Measurements from ENCODE around the gene CCNDBP1. TPM values are rescaled to one million over a fixed set of nuclear protein-coding genes. Genes with fewer than 3 reads are reported as not detected.
A peak's percentile ranks its signal among the peaks of the same experiment; 100 is the strongest.

The CCNDBP1 gene
- total and polyA plus RNA-seq, 2 of the 8 experiments (the other 6 are each of a cell fraction or from before 2014, with no cell fraction given) = 23.4 to 29.0 TPM

DNA sequence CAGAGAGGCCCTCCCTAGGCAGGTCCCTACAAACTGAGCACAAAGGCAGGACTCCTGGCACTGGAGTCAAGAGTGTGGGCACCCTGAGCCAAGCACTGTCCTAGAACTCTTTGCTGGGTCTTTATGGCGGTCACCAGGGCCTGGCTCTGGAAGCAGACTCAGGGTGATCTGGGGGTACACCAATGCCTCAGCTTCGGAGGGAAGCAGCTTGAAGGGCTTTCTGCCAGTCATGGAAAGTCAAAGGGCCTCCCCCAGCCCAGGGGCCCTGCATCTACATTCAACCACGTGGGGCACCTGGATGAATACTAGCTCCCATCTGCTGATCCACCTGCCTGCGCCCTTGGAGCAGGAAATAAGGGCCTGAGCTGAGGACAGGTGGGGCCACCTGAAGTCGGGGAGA, 28.3 kb downstream of the CCNDBP1 start:
- ChIA-PET POLR2A (ENCODE audit: partially characterized antibody) (no interaction called here), CTCF (ENCODE audit: partially characterized antibody) (interaction anchor here (0.9 to 9.6 kb wide), 6 partner anchors 8 to 72 kb away, joined by 3 to 109 read pairs (median 16); no protein-coding TSS in a partner anchor)
- no peaks in the 10 kb centered on the region for H3K23me2 ChIP-seq (ENCODE audit: low read depth, low read length)
- H2BK20ac ChIP-seq (ENCODE audit: low read length) = no peak overlapping the region
- H3K9me3 ChIP-seq (ENCODE audit: insufficient read depth in 2 of 2, low read depth in 1 of 2, low read length in 1 of 2) = no peaks in the 10 kb centered on the region
- no peak overlapping the region for H3K18ac ChIP-seq (ENCODE audit: extremely low read depth, low read length)
- no peaks in the 10 kb centered on the region for H4K20me1 ChIP-seq (replicated peaks in 1 of 2; ENCODE audit: control insufficient read depth in 1 of 2, insufficient read depth in 2 of 2, low read length in 2 of 2)
- H3K36me3 ChIP-seq (ENCODE audit: control insufficient read depth in 2 of 4, insufficient read depth in 4 of 4, low read length in 3 of 4) = no peaks in the 10 kb centered on the region
- no peak overlapping the region for H4K91ac ChIP-seq (replicated peaks; ENCODE audit: insufficient read length, low read length)
- TF ChIP-seq GABPA (IDR thresholded peaks at IDR 0.05; ENCODE audit: borderline replicate concordance, insufficient read depth, low read length) (no peak), BACH1 (IDR thresholded peaks at IDR 0.05; ENCODE audit: low read length) (no peak), SIRT6 (IDR thresholded peaks at IDR 0.05; ENCODE audit: low read length) (no peak), BCL11A (IDR thresholded peaks at IDR 0.05; ENCODE audit: low read depth in 2 of 2, low read length in 2 of 2) (no peak), JUN (IDR thresholded peaks at IDR 0.05; ENCODE audit: low read depth, low read length) (no peak), TAF7 (optimal IDR thresholded peaks at IDR 0.05; ENCODE audit: borderline replicate concordance, low read depth, low read length) (no peak), YY1 (IDR thresholded peaks at IDR 0.05; ENCODE audit: low read depth, low read length) (no peak), FOSL1 (IDR thresholded peaks at IDR 0.05; ENCODE audit: insufficient read depth, low read depth, low read length) (no peak), EP300 (IDR thresholded peaks at IDR 0.05; ENCODE audit: borderline replicate concordance in 1 of 2, low read depth in 2 of 2, low read length in 2 of 2) (no peak), TCF12 (IDR thresholded peaks at IDR 0.05; ENCODE audit: low read depth, low read length) (no peak), RNF2 (IDR thresholded peaks at IDR 0.05; ENCODE audit: borderline replicate concordance, low read depth, low read length, missing control alignments, poor library complexity, severe bottlenecking) (no peak)
- no peaks in the 10 kb centered on the region for H3K79me2 ChIP-seq (ENCODE audit: control insufficient read depth in 1 of 2, insufficient read depth in 2 of 2, low read length in 2 of 2)
- peaks cover 0 to 3% (median 0%) of the 10 kb centered on the region in 4 experiments; a peak in 2 of 7 replicates for H3K4me1 ChIP-seq (replicated peaks in 1 of 4; ENCODE audit: control insufficient read depth in 3 of 4, insufficient read depth in 4 of 4, low read length in 3 of 4)
- 77% methylated on average over 5 of the region's 5 CpGs; no CpG with 5 or more reads in 1 of the 2 experiments for WGBS, 2 experiments (ENCODE audit: extremely low coverage in 1 of 2, insufficient coverage in 1 of 2, insufficient read length in 1 of 2, insufficient replicate concordance in 2 of 2, low coverage in 1 of 2, low lambda C conversion rate in 2 of 2, missing lambda C conversion rate in 1 of 2)
- no peak overlapping the region for H3K4me3 ChIP-seq (ENCODE audit: extremely low read depth in 1 of 4, insufficient read depth in 2 of 4, low read depth in 3 of 4, low read length in 4 of 4)
- no peak overlapping the region for H2AFZ ChIP-seq (ENCODE audit: low read length)
- no peak overlapping the region for H2BK12ac ChIP-seq (ENCODE audit: low read depth, low read length)
- H2AK5ac ChIP-seq (ENCODE audit: low read depth, low read length) = no peak overlapping the region
- no peak for FAIRE-seq
- no peak overlapping the region for H3K14ac ChIP-seq (ENCODE audit: insufficient read length)
- H2BK120ac ChIP-seq (replicated peaks; ENCODE audit: low read depth, low read length) = no peak overlapping the region
- no peak overlapping the region for H2BK5ac ChIP-seq (ENCODE audit: low read depth, low read length)
- 0 out of 2 replicates have a peak overlapping the region, but pooled peaks have one; percentile 1 for H4K8ac ChIP-seq (ENCODE audit: extremely low read depth, insufficient read depth, low read length)
- H3K23ac ChIP-seq (ENCODE audit: insufficient read length) = no peak overlapping the region
- no peak overlapping the region for H3K9ac ChIP-seq (replicated peaks in 1 of 4; ENCODE audit: extremely low read depth in 1 of 4, low read depth in 3 of 4, low read length in 3 of 4)
- DNase-seq (ENCODE audit: low read depth in 1 of 2, low spot score in 2 of 2) = no peak
- peaks cover 0 to 2% (median 0%) of the 10 kb centered on the region in 4 experiments; a peak in 2 of 7 replicates for H3K27me3 ChIP-seq (replicated peaks in 1 of 4; ENCODE audit: control insufficient read depth in 3 of 4, extremely low read depth in 1 of 4, insufficient read depth in 3 of 4, low read length in 3 of 4)
- H3K4me2 ChIP-seq (ENCODE audit: insufficient read depth in 1 of 2, low read depth in 2 of 2, low read length in 2 of 2) = no peak overlapping the region
- H4K5ac ChIP-seq (ENCODE audit: insufficient read length, low read depth, low read length) = no peak overlapping the region
- H2BK15ac ChIP-seq (ENCODE audit: low read length) = no peak overlapping the region
- no peak overlapping the region for H3K27ac ChIP-seq (ENCODE audit: low read depth, low read length)
- no peaks in the 10 kb centered on the region; the same call in 1 of the 2 replicates for H3K79me1 ChIP-seq (ENCODE audit: low read depth, low read length)
- no peak overlapping the region for H3K56ac ChIP-seq (replicated peaks; ENCODE audit: insufficient read length, low read depth, low read length)
- no peak overlapping the region for H3K4ac ChIP-seq (replicated peaks; ENCODE audit: insufficient read length, low read depth, low read length)

Measured in H1 (cell line).